ENCODE results near the gene PLAC8L1.

PLAC8L1 gene

DNA sequence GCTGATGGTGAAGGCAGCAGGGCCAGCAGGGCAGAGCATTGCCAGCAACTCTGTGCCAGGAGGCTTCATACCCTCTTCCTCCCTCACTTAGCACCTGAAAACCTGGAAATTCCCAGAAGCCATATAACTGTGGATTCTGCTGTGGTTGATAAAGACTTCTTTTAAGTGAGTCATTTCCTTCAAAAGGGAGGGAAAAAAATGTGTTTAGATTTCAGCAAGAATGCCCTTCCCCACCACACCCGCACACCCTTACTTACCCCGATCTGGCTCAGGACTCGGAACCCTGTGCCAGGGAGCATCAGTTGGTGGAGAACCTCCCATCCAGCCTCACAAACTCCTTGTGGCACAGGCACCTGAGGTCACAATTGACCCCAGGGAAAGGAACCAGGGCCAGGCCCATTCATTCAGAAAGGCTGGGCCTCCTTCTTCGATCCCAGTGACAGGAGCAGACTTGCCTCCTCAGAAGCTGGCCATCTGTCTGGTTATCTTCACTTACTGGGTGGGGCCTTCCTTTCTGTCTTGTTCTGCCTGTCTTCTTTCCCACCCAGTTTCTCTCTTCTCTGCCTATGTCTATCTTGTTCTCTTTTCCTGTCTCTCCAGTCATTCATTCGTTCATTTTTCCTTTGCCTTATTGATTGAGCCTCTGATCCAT, 62.6 kb downstream of the PLAC8L1 start:
- DNase-seq (ENCODE audit: low read depth, low spot score), result peak; percentile 71
- in situ Hi-C loops (cut with HindIII; ENCODE audit: low sequenced_read_pairs), result no loop called here

DNA sequence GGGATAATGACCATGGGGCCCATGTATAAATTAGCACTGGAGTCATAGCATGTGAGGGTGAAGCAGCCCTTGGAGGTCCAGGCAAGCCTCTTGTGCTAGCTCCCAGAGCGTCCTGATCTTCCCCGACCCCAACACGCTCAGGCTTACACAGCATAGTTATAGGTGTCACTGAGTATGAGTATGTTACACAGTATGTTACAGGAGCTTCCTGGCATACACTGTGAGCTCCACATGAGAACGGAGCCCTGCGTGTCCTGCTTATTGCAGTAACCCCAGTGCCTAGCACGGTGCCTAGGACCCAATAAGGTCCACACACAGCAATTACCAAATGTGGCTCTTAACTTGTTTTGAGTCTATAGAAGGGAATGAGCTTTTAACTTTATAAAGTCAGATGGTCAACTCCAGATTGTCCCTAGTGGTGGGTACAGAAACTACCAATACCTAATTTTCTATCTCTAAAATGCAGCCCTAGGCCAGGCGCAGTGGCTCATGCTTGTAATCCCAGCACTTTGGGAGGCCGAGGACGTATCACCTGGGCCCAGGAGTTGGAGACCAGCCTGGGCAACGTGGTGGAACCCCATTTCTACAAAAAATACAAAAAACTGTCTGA, 64.1 kb downstream of the PLAC8L1 start:
- TF ChIP-seq, protein P1, sequence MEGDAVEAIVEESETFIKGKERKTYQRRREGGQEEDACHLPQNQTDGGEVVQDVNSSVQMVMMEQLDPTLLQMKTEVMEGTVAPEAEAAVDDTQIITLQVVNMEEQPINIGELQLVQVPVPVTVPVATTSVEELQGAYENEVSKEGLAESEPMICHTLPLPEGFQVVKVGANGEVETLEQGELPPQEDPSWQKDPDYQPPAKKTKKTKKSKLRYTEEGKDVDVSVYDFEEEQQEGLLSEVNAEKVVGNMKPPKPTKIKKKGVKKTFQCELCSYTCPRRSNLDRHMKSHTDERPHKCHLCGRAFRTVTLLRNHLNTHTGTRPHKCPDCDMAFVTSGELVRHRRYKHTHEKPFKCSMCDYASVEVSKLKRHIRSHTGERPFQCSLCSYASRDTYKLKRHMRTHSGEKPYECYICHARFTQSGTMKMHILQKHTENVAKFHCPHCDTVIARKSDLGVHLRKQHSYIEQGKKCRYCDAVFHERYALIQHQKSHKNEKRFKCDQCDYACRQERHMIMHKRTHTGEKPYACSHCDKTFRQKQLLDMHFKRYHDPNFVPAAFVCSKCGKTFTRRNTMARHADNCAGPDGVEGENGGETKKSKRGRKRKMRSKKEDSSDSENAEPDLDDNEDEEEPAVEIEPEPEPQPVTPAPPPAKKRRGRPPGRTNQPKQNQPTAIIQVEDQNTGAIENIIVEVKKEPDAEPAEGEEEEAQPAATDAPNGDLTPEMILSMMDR (IDR thresholded peaks at IDR 0.05; ENCODE audit: low read depth, low read length), result peak; percentile 41
- no peak overlapping the region for H3K4me3 ChIP-seq (ENCODE audit: low read depth, low read length)
- DNase-seq (ENCODE audit: low read depth, low spot score), result no peak
- in situ Hi-C loops (cut with HindIII; ENCODE audit: low sequenced_read_pairs), result no loop called here

More for the DNA sequence above, 62.6 kb downstream of the PLAC8L1 start:
- TF ChIP-seq, protein P1 (IDR thresholded peaks at IDR 0.05; ENCODE audit: low read depth, low read length), result no peak
- H3K4me3 ChIP-seq (ENCODE audit: low read depth, low read length), result no peak overlapping the region

DNA sequence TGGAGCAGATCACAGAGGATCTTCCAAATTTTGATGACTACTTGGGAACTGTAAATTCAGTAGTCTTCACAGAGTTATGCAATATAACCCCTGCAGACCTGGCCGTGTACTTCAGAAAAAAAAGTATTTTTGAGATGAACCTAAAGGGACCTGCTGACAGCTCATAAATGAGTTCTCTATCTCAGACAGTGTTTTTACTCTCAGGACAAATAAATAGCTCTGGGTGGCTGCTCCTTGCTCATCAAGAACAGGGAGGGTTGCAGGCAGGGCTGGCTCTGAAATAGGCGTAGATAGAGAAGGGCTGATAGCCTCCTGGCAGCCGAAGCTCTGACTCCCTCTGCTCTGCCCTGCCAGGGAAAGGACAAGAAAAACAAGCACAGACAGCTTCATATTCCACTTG, 64.8 kb downstream of the PLAC8L1 start:
- no peak overlapping the region for H3K4me3 ChIP-seq (ENCODE audit: low read depth, low read length)
- in situ Hi-C loops (cut with HindIII; ENCODE audit: low sequenced_read_pairs), result no loop called here
- TF ChIP-seq, protein P1 (IDR thresholded peaks at IDR 0.05; ENCODE audit: low read depth, low read length), result no peak
- no peak for DNase-seq (ENCODE audit: low read depth, low spot score)

DNA sequence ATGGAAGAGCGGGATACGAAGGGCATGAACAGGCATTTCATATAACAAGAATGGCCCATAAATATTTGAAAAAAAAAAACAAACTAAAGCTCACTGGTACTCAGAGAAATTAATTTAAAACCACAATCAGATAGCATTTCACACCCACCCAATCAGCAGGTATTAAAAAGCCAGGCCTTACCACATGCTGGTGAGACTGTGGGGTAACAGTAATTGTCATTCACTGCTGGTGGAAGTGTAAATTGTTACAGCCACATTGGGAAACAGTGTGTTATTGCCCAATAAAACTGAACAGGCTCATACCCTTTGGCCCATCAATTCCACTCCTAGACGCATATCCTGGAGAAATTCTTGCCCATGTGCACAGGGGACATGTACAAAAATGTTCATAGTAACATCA, 66.0 kb downstream of the PLAC8L1 start:
- in situ Hi-C loops (cut with HindIII; ENCODE audit: low sequenced_read_pairs), result no loop called here
- no peak for DNase-seq (ENCODE audit: low read depth, low spot score)
- TF ChIP-seq, protein P1 (IDR thresholded peaks at IDR 0.05; ENCODE audit: low read depth, low read length), result no peak
- H3K4me3 ChIP-seq (ENCODE audit: low read depth, low read length), result no peak overlapping the region

- in situ Hi-C loops (cut with HindIII; ENCODE audit: low sequenced_read_pairs), result no loop called here
- H3K4me3 ChIP-seq (ENCODE audit: low read depth, low read length), result no peak overlapping the region
- DNase-seq (ENCODE audit: low read depth, low spot score), result no peak
- TF ChIP-seq, protein P1 (IDR thresholded peaks at IDR 0.05; ENCODE audit: low read depth, low read length), result no peak
These were observed 70.8 kb downstream of the PLAC8L1 start for GRCh38 chr5:146034605-146035004.
